Measurements from ENCODE around the gene FAM181A. TPM values are rescaled to one million over a fixed set of nuclear protein-coding genes. Genes with fewer than 3 reads are reported as not detected.
A peak's percentile ranks its signal among the peaks of the same experiment; 100 is the strongest.

The FAM181A gene
- polyA plus RNA-seq, 1 donor (not counting 4 experiments of a cell fraction or from before 2014, with no cell fraction given): 0.04 TPM

- Histone ChIP-seq H3K4me2 (ENCODE audit: control insufficient read depth, extremely low read depth, insufficient read depth, low read depth, low read length) (peak overlapping the region; percentile 75), H3K4me1 (ENCODE audit: control insufficient read depth, extremely low read depth, insufficient read depth, low read length) (peaks cover 19% of the 10 kb centered on the region), H3K4me3 (ENCODE audit: control insufficient read depth in 2 of 3, extremely low read depth in 1 of 3, insufficient read depth in 2 of 3, low read depth in 1 of 3, low read length in 3 of 3) (no peak overlapping the region), H3K36me3 (ENCODE audit: control insufficient read depth in 2 of 2, extremely low read depth in 1 of 2, insufficient read depth in 2 of 2, low read length in 2 of 2) (no peaks in the 10 kb centered on the region), H3K9ac (ENCODE audit: control insufficient read depth, extremely low read depth, insufficient read depth, low read length) (peak overlapping the region; percentile 64), H3K9me1 (ENCODE audit: control insufficient read depth, extremely low read depth, insufficient read depth, low read length) (no peaks in the 10 kb centered on the region), H3K27ac (ENCODE audit: control insufficient read depth, insufficient read depth, low read length) (peak overlapping the region; percentile 94), H4K20me1 (ENCODE audit: control insufficient read depth, extremely low read depth, insufficient read depth, low read length) (no peaks in the 10 kb centered on the region), H3K9me3 (ENCODE audit: control insufficient read depth, low read depth, low read length) (no peaks in the 10 kb centered on the region), H2AFZ (ENCODE audit: control insufficient read depth, low read length) (peak overlapping the region; percentile 34), H3K79me2 (ENCODE audit: control insufficient read depth, insufficient read depth, low read length) (no peaks in the 10 kb centered on the region), H3K27me3 (ENCODE audit: control insufficient read depth, extremely low read depth, insufficient read depth, low read length) (no peaks in the 10 kb centered on the region)
- no peak for TF ChIP-seq EZH2 (IDR thresholded peaks at IDR 0.05; ENCODE audit: low read length)
- TF ChIP-seq, protein P1, sequence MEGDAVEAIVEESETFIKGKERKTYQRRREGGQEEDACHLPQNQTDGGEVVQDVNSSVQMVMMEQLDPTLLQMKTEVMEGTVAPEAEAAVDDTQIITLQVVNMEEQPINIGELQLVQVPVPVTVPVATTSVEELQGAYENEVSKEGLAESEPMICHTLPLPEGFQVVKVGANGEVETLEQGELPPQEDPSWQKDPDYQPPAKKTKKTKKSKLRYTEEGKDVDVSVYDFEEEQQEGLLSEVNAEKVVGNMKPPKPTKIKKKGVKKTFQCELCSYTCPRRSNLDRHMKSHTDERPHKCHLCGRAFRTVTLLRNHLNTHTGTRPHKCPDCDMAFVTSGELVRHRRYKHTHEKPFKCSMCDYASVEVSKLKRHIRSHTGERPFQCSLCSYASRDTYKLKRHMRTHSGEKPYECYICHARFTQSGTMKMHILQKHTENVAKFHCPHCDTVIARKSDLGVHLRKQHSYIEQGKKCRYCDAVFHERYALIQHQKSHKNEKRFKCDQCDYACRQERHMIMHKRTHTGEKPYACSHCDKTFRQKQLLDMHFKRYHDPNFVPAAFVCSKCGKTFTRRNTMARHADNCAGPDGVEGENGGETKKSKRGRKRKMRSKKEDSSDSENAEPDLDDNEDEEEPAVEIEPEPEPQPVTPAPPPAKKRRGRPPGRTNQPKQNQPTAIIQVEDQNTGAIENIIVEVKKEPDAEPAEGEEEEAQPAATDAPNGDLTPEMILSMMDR (optimal IDR thresholded peaks at IDR 0.05 in 1 of 3, IDR thresholded peaks at IDR 0.05 in 1 of 3, conservative IDR thresholded peaks at IDR 0.05 in 1 of 3; ENCODE audit: extremely low read depth in 1 of 3, insufficient read depth in 2 of 3, low read length in 3 of 3): no peak
- dilution Hi-C loops (cut with MboI; ENCODE audit: extremely low pct_ligation_motif_present, low sequenced_read_pairs): no loop called here
- peak; percentile 76 for FAIRE-seq
- DNase-seq (ENCODE audit: low read depth, low spot score): peak; percentile 97
These were observed 32.3 kb downstream of the FAM181A start for GRCh38 chr14:93959239-93960107.

GRCh38 chr14:93960108-93960475, 32.9 kb downstream of the FAM181A start:
- Histone ChIP-seq H3K36me3 (ENCODE audit: control insufficient read depth in 2 of 2, extremely low read depth in 1 of 2, insufficient read depth in 2 of 2, low read length in 2 of 2) (no peaks in the 10 kb centered on the region), H2AFZ (ENCODE audit: control insufficient read depth, low read length) (no peak overlapping the region), H3K4me2 (ENCODE audit: control insufficient read depth, extremely low read depth, insufficient read depth, low read depth, low read length) (peak overlapping the region; percentile 75), H3K4me1 (ENCODE audit: control insufficient read depth, extremely low read depth, insufficient read depth, low read length) (peaks cover 19% of the 10 kb centered on the region), H3K9me3 (ENCODE audit: control insufficient read depth, low read depth, low read length) (no peaks in the 10 kb centered on the region), H3K27me3 (ENCODE audit: control insufficient read depth, extremely low read depth, insufficient read depth, low read length) (no peaks in the 10 kb centered on the region), H4K20me1 (ENCODE audit: control insufficient read depth, extremely low read depth, insufficient read depth, low read length) (no peaks in the 10 kb centered on the region), H3K9ac (ENCODE audit: control insufficient read depth, extremely low read depth, insufficient read depth, low read length) (no peak overlapping the region), H3K27ac (ENCODE audit: control insufficient read depth, insufficient read depth, low read length) (peak overlapping the region; percentile 94), H3K4me3 (ENCODE audit: control insufficient read depth in 2 of 3, extremely low read depth in 1 of 3, insufficient read depth in 2 of 3, low read depth in 1 of 3, low read length in 3 of 3) (no peak overlapping the region), H3K9me1 (ENCODE audit: control insufficient read depth, extremely low read depth, insufficient read depth, low read length) (no peaks in the 10 kb centered on the region), H3K79me2 (ENCODE audit: control insufficient read depth, insufficient read depth, low read length) (no peaks in the 10 kb centered on the region)
- no peak for DNase-seq (ENCODE audit: low read depth, low spot score)
- TF ChIP-seq, protein P1 (optimal IDR thresholded peaks at IDR 0.05 in 1 of 3, IDR thresholded peaks at IDR 0.05 in 1 of 3, conservative IDR thresholded peaks at IDR 0.05 in 1 of 3; ENCODE audit: extremely low read depth in 1 of 3, insufficient read depth in 2 of 3, low read length in 3 of 3): no peak
- no peak for TF ChIP-seq EZH2 (IDR thresholded peaks at IDR 0.05; ENCODE audit: low read length)
- FAIRE-seq: no peak
- dilution Hi-C loops (cut with MboI; ENCODE audit: extremely low pct_ligation_motif_present, low sequenced_read_pairs): no loop called here

All from keratinocyte (primary cell).